WTC11 (cell line): ENCODE results near the gene MEGF10. TPM values are rescaled to one million over a fixed set of nuclear protein-coding genes. Genes with fewer than 3 reads are reported as not detected.

Experiments
- ATAC-seq: fragments of 200-7000 bp; cut with Tn5 transposase; 2 replicates; pipeline ENCODE4 v1.10.0; 2021; ENCODE audit warnings: mild to moderate bottlenecking, moderate library complexity
- CTCF ChIA-PET: fragments of 300-600 bp; sonication (Branson Sonifier 250); formaldehyde crosslinking; loops from one replicate; lab custom pipeline; 2021; ENCODE audit warnings: antibody characterized with exemption; lab: Charles Lee
- POLR2A ChIA-PET: fragments of 350-600 bp; sonication (Branson Sonifier 250); formaldehyde crosslinking; loops from one replicate; lab custom pipeline; 2021; ENCODE audit warnings: antibody characterized with exemption; lab: Charles Lee
- DNase-seq: peaks from one replicate; pipeline ENCODE4 v3.0.0; 2021; ENCODE audit warnings: low spot score
- H3K27ac Mint-ChIP-seq: 2 replicates; pipeline ENCODE4 v1.8.0; 2021; ENCODE audit warnings: mixed read lengths
- H3K27me3 Mint-ChIP-seq: 2 replicates; pipeline ENCODE4 v1.8.0; 2021; ENCODE audit warnings: low read depth, mild to moderate bottlenecking, moderate library complexity, mixed read lengths
- H3K36me3 Mint-ChIP-seq: 2 replicates; pipeline ENCODE4 v1.8.0; 2021; ENCODE audit warnings: mixed read lengths
- H3K4me1 Mint-ChIP-seq: 2 replicates; pipeline ENCODE4 v1.8.0; 2022; ENCODE audit warnings: mixed read lengths
- H3K4me3 Mint-ChIP-seq: 2 replicates; pipeline ENCODE4 v1.8.0; 2021; ENCODE audit warnings: mild to moderate bottlenecking, moderate library complexity, mixed read lengths
- H3K9me3 Mint-ChIP-seq: 2 replicates; pipeline ENCODE4 v1.8.0; 2021; ENCODE audit warnings: mixed read lengths
- AR ChIP-seq: fragments of 250-450 bp; sonication (Bioruptor Pico); IDR thresholded peaks from 2 replicates; pipeline ENCODE4 v1.9.0; 2021; ENCODE audit warnings: mild to moderate bottlenecking
- ARID4B ChIP-seq: sonication (generic); formaldehyde crosslinking; IDR thresholded peaks from 2 replicates; pipeline ENCODE4 v1.8.0; 2023; ENCODE audit warnings: missing genetic modification reagents, mild to moderate bottlenecking, borderline replicate concordance
- E2F4 ChIP-seq: sonication (generic); formaldehyde crosslinking; IDR thresholded peaks from 2 replicates; pipeline ENCODE4 v1.8.1; 2022; ENCODE audit warnings: low read depth, mild to moderate bottlenecking, moderate library complexity, missing genetic modification reagents, borderline replicate concordance
- FOXK1 ChIP-seq: sonication (generic); formaldehyde crosslinking; IDR thresholded peaks from 2 replicates; pipeline ENCODE4 v1.8.0; 2022; ENCODE audit warnings: mild to moderate bottlenecking, moderate library complexity, missing genetic modification reagents
- FOXP4 ChIP-seq: sonication (generic); formaldehyde crosslinking; IDR thresholded peaks from 2 replicates; pipeline ENCODE4 v1.8.0; 2022; ENCODE audit warnings: mild to moderate bottlenecking, missing genetic modification reagents
- GABPB1 ChIP-seq: sonication (generic); formaldehyde crosslinking; IDR thresholded peaks from 2 replicates; pipeline ENCODE4 v1.8.1; 2023; ENCODE audit warnings: mild to moderate bottlenecking, missing genetic modification reagents
- IRF1 ChIP-seq: sonication (generic); formaldehyde crosslinking; IDR thresholded peaks from 2 replicates; pipeline ENCODE4 v1.8.0; 2023; ENCODE audit warnings: missing genetic modification reagents
- JUN ChIP-seq: sonication (generic); formaldehyde crosslinking; IDR thresholded peaks from 2 replicates; pipeline ENCODE4 v1.8.0; 2023; ENCODE audit warnings: mild to moderate bottlenecking, missing genetic modification reagents
- KAT7 ChIP-seq: sonication (generic); formaldehyde crosslinking; IDR thresholded peaks from 2 replicates; pipeline ENCODE4 v1.8.1; 2023; ENCODE audit warnings: missing genetic modification reagents, mild to moderate bottlenecking, borderline replicate concordance
- MLX ChIP-seq: sonication (generic); formaldehyde crosslinking; IDR thresholded peaks from 2 replicates; pipeline ENCODE4 v1.8.1; 2023; ENCODE audit warnings: mild to moderate bottlenecking, missing genetic modification reagents, moderate library complexity
- MXD4 ChIP-seq: fragments of 250-450 bp; sonication (Bioruptor Pico); IDR thresholded peaks from 2 replicates; pipeline ENCODE4 v1.8.0; 2021; ENCODE audit warnings: mild to moderate bottlenecking, moderate library complexity, borderline replicate concordance
- PRRX2 ChIP-seq: fragments of 250-450 bp; sonication (Bioruptor Pico); IDR thresholded peaks from 2 replicates; pipeline ENCODE4 v1.8.0; 2021; ENCODE audit warnings: mild to moderate bottlenecking
- USF1 ChIP-seq: sonication (generic); formaldehyde crosslinking; IDR thresholded peaks from 2 replicates; pipeline ENCODE4 v1.8.0; 2022; ENCODE audit warnings: mild to moderate bottlenecking, missing genetic modification reagents
- USF2 ChIP-seq: sonication (generic); formaldehyde crosslinking; IDR thresholded peaks from 2 replicates; pipeline ENCODE4 v1.8.1; 2023; ENCODE audit warnings: mild to moderate bottlenecking, missing genetic modification reagents, moderate library complexity
- ZNF232 ChIP-seq: sonication (generic); formaldehyde crosslinking; IDR thresholded peaks from 2 replicates; pipeline ENCODE4 v1.8.0; 2022; ENCODE audit warnings: mild to moderate bottlenecking, missing genetic modification reagents
- ZNF281 ChIP-seq: sonication (generic); formaldehyde crosslinking; IDR thresholded peaks from 2 replicates; pipeline ENCODE4 v1.8.0; 2023; ENCODE audit warnings: mild to moderate bottlenecking, missing genetic modification reagents
- ZNF317 ChIP-seq: sonication (generic); formaldehyde crosslinking; IDR thresholded peaks from 2 replicates; pipeline ENCODE4 v1.8.1; 2023; ENCODE audit warnings: low read depth, mild to moderate bottlenecking, moderate library complexity, missing genetic modification reagents, borderline replicate concordance
- total RNA-seq: library from RNA; stranded (reverse); gene quantifications from 3 replicates; pipeline ENCODE4 v1.2.3, GENCODE V29; 2021

The MEGF10 gene
- total RNA-seq, 1 experiment from 2014 or later = 24.5 TPM

- TF ChIP-seq FOXP4 = no peak
Measured at GRCh38 chr5:127425037-127425436, 134.4 kb downstream of the MEGF10 start (continued).

- no peak for TF ChIP-seq ARID4B (CRISPR knock-in tag)
- TF ChIP-seq E2F4 (CRISPR knock-in tag) = no peak
- no peak for TF ChIP-seq KAT7 (CRISPR knock-in tag)
- TF ChIP-seq ZNF232 (CRISPR knock-in tag) = no peak
- no peak for TF ChIP-seq ZNF317 (CRISPR knock-in tag)
- no peak for TF ChIP-seq MLX (CRISPR knock-in tag)
- TF ChIP-seq MXD4 = no peak
- TF ChIP-seq PRRX2 (CRISPR knock-in tag) = no peak
- no peak for TF ChIP-seq USF2 (CRISPR knock-in tag)
- TF ChIP-seq GABPB1 = no peak
- H3K4me1 Mint-ChIP-seq = peaks cover 15% of the 10 kb centered on the region
- POLR2A ChIA-PET = no interaction called here
- H3K27ac Mint-ChIP-seq = no peak overlapping the region
- ATAC-seq (no peak), DNase-seq (no peak)
- no peaks in the 10 kb centered on the region for H3K27me3 Mint-ChIP-seq
- no peak overlapping the region for H3K4me3 Mint-ChIP-seq
- H3K36me3 Mint-ChIP-seq = peaks cover 21% of the 10 kb centered on the region
- CTCF ChIA-PET = no interaction called here
- H3K9me3 Mint-ChIP-seq = peaks cover 10% of the 10 kb centered on the region
Measured at GRCh38 chr5:127425868-127426267, 135.3 kb downstream of the MEGF10 start.

GRCh38 chr5:127426661-127427060 is 136.1 kb downstream of the MEGF10 start:
- Mint-ChIP-seq H3K4me1 (peaks cover 15% of the 10 kb centered on the region), H3K27ac (no peak overlapping the region), H3K9me3 (peaks cover 10% of the 10 kb centered on the region), H3K36me3 (peaks cover 21% of the 10 kb centered on the region), H3K27me3 (no peaks in the 10 kb centered on the region), H3K4me3 (no peak overlapping the region)
- DNase-seq (no peak), ATAC-seq (no peak)
- POLR2A ChIA-PET = no interaction called here
- CTCF ChIA-PET = no interaction called here
- TF ChIP-seq ZNF281 (CRISPR knock-in tag) (no peak), AR (CRISPR knock-in tag) (no peak), IRF1 (CRISPR knock-in tag) (no peak), FOXK1 (CRISPR knock-in tag) (no peak), PRRX2 (CRISPR knock-in tag) (no peak), JUN (CRISPR knock-in tag) (no peak), USF1 (no peak)
